ENCODE measurements around the gene MSANTD2.

The MSANTD2 gene
- 9.4 to 31.6 (median 15.6) reads per million in 9 experiments for total RNA-seq

DNA sequence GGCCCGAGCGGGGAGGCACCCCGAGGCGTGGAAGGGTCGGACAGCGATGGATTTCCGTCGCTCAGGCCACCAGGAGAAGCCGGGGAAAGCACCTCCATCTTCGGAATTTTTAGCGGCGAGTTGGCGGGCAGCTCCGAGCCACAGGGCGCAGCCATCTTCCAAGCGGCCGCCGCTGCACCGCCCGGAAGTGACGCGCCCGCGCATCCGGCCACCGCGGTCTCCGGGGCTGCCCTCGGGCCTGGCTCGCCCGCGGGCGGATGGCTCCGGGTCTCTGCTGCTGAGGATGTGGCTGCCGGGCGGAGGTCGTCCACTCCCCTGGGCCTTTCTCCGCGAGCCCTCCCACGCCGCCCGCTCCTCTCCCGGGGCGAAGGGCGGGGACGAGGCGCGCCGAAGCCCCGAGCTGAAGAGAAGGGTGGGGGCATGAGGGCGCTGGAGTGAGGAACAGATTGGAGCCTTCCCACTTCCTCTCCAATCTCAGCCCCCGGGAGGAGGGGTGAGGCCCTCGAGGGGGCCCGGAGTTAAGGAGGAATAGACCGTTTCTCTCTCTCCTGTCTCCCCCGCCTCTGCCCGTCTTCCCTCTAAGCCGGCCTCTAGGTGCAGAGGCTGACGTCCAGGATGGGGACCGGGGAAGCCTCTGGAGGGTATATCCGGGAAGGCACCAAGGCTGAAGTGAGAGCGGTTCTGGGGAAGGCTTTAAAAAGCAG, at the start of gene MSANTD2:
Gene MSANTD2 (minus strand): TSS at position 181 of the 704 bp plus-strand sequence. CDS start 26 bp downstream, at position 155.
- Mint-ChIP-seq H3K4me3 (peak within 1 kb of the TSS; percentile 91 to 93), H3K27me3 (no peaks in the 10 kb centered on the region), H3K4me1 (ENCODE audit: low read depth in 2 of 2) (peaks cover 13 to 21% of the 10 kb centered on the region in 2 donors), H3K27ac (peak within 1 kb of the TSS; percentile 96), H3K36me3 (ENCODE audit: insufficient read depth) (peaks cover 8% of the 10 kb centered on the region), H3K9me3 (no peaks in the 10 kb centered on the region)
- peak; percentile 88 for ATAC-seq (replicated peaks)
- peak; percentile 76 to 81 (median 76) for DNase-seq

DNA sequence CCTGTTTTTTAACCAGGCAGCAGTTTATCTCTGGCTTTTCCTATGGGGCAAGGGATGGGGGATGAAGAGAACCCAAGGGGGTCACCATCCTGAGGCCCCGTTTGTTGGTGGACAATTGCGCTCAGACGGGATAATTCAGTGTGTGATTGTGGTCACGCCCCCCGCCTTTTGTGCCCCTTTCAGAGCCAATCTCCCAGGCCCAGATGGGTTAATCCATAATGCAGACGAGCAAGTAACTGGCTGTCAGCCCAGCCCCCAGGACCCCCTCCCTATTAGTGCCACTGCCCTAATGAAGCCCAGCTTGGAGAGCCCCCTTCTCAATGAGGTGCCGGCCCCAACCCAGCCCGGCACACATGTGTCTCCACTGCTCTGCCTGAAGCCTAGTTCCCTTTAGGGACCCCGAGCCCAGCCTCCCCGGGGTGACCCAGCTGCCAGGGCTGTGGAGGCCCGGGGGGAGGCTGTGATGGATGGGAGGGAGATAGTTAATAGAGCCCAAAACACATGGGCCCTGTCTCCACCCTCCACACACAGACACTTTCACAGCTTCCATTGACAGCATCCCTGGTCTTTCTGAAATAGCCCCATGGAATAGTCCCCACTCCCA, 46.0 kb upstream of the MSANTD2 start:
- H3K4me3 Mint-ChIP-seq: no peak overlapping the region
- H3K27ac Mint-ChIP-seq: no peak overlapping the region
- H3K4me1 Mint-ChIP-seq (ENCODE audit: low read depth in 2 of 2): no peaks in the 10 kb centered on the region
- H3K9me3 Mint-ChIP-seq: no peaks in the 10 kb centered on the region
- DNase-seq (no peak), ATAC-seq (replicated peaks) (no peak)
- H3K27me3 Mint-ChIP-seq: peaks cover 92 to 96% of the 10 kb centered on the region in 2 donors
- peaks cover 3% of the 10 kb centered on the region for H3K36me3 Mint-ChIP-seq (ENCODE audit: insufficient read depth)

DNA sequence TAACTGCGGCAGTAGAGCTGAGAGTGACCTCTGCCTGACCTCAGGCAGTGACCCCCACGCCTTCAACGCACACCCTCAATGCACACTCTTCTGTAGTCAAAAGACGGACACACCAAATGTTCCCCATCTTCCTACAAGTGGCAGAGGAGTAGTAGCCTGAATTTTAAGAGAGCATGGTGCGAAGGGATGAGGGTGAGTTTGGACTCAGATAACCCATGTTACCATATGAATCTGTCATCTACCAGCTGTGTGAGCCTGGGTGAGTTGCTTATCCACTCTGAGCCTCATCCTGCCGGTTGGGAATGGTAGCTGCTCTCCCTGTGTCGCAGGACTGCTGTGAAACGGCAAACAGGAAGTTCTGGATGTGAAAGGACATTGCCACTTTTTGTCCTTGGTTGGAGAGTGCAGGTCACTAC, 44.5 kb upstream of the MSANTD2 start:
- H3K27ac Mint-ChIP-seq: no peak overlapping the region
- H3K9me3 Mint-ChIP-seq: no peaks in the 10 kb centered on the region
- ATAC-seq (replicated peaks): no peak
- no peak overlapping the region for H3K4me3 Mint-ChIP-seq
- no peak for DNase-seq
- peaks cover 97 to 98% of the 10 kb centered on the region in 2 donors for H3K27me3 Mint-ChIP-seq
- H3K36me3 Mint-ChIP-seq (ENCODE audit: insufficient read depth): peaks cover 3% of the 10 kb centered on the region
- H3K4me1 Mint-ChIP-seq (ENCODE audit: low read depth in 2 of 2): peaks cover 4 to 5% of the 10 kb centered on the region in 2 donors

DNA sequence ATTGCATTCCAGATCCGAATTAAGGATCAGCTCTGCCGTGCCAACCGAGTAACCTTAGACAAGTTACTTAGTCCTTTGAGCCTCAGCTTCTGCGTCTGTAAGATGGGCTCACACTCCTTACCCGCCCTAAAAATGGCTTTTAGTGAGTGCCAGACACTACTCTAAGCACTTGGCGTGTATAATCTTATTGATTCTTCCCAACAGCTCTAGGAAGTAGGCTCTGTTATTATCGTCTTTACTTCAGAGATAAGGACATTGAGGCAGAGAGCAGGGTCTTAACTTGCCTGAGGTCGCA, 43.4 kb upstream of the MSANTD2 start:
- Mint-ChIP-seq H3K36me3 (ENCODE audit: insufficient read depth) (peaks cover 3% of the 10 kb centered on the region), H3K27ac (no peak overlapping the region), H3K4me3 (no peak overlapping the region), H3K27me3 (peaks cover 92 to 98% of the 10 kb centered on the region in 2 donors), H3K4me1 (ENCODE audit: low read depth in 2 of 2) (peaks cover 4 to 5% of the 10 kb centered on the region in 2 donors), H3K9me3 (no peaks in the 10 kb centered on the region)
- DNase-seq (no peak), ATAC-seq (replicated peaks) (no peak)

DNA sequence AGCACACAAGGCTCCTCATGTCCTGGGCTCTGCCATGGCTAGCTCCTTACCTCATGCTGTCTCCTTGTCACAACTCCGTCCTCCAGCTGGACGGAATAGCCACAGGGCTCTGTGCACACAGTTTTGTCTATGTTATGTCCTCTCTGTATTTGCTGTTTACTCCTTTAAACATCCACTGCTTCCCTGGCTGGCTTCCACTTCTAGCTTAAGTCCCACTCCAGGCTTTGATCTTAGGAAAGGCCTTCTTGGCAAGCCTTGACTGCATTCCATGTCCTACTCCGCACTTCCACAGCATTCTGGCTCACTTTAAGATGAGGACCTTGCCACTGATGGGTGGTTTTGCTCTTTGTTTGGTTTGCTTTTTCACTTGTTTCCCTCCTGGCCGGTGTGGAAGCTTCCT, 42.1 kb upstream of the MSANTD2 start:
- Mint-ChIP-seq H3K36me3 (ENCODE audit: insufficient read depth) (peaks cover 3% of the 10 kb centered on the region), H3K27me3 (peaks cover 87 to 98% of the 10 kb centered on the region in 2 donors), H3K9me3 (no peaks in the 10 kb centered on the region), H3K4me1 (ENCODE audit: low read depth in 2 of 2) (peaks cover 4 to 5% of the 10 kb centered on the region in 2 donors), H3K27ac (no peak overlapping the region), H3K4me3 (no peak overlapping the region)
- no peak for DNase-seq
- ATAC-seq (replicated peaks): no peak

DNA sequence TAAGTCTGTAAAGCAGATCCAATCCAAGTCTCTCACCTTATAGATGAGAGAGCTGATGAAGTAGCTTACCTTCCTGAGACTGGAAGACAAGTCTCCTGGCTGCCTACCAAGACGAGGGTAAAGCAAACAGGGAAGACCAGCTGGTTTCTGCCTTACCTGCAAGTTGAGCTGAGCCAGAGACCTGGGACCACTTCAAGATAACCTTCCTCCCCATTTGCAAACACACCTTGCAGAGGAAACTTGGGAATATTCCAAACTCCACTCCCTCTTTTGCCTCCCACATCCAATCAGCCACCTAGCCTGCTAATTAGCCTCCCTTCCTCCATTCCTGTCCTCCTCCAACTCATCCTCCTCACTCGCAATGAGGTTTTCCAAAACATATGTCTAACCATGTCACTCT, 41.6 kb upstream of the MSANTD2 start:
- peaks cover 3% of the 10 kb centered on the region for H3K36me3 Mint-ChIP-seq (ENCODE audit: insufficient read depth)
- no peak overlapping the region for H3K4me3 Mint-ChIP-seq
- no peak for DNase-seq
- H3K27me3 Mint-ChIP-seq: peaks cover 82 to 98% of the 10 kb centered on the region in 2 donors
- no peak for ATAC-seq (replicated peaks)
- H3K4me1 Mint-ChIP-seq (ENCODE audit: low read depth in 2 of 2): peaks cover 8% of the 10 kb centered on the region in 2 donors
- H3K27ac Mint-ChIP-seq: no peak overlapping the region
- H3K9me3 Mint-ChIP-seq: no peaks in the 10 kb centered on the region

DNA sequence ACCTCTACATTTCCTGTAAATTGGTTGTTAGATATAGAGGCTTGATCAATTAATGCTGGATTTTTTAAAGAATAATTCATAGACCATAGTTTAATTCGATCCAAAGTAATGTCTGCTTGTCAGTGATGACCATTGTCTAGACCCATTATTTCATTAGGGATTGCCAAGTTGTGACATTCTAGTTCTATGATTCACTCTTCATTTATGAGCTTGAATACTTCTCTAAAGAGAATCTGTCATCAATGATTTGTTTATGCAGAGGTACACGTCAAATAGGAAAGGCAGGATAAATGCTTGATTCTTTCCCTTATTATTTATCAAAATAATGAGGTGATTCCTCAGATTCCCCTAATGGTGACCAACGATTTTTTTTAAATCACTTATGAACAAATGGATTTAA, 41.0 kb upstream of the MSANTD2 start:
- Mint-ChIP-seq H3K4me1 (ENCODE audit: low read depth in 2 of 2) (peaks cover 12 to 13% of the 10 kb centered on the region in 2 donors), H3K36me3 (ENCODE audit: insufficient read depth) (peaks cover 3% of the 10 kb centered on the region), H3K27me3 (peaks cover 76 to 97% of the 10 kb centered on the region in 2 donors), H3K9me3 (no peaks in the 10 kb centered on the region), H3K27ac (no peak overlapping the region), H3K4me3 (no peak overlapping the region)
- DNase-seq: no peak
- ATAC-seq (replicated peaks): no peak

DNA sequence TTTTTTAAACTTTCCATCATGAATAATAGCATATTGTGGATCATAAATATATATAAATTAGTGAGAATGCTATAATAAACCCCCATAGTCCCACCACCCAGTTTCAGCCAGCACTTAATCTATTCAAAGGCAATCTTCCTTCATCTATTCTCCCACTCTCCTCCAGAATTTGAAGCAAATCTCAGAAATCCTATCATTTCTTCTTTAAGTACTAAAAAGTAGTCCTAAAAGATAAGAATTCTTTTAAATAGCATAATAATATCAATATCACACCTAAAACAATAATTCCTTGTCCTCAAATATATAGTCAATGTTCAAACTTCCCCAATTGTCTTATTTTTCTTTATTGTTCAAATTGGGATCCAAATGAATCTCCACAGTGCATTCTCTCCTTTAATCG, 40.5 kb upstream of the MSANTD2 start:
- peak overlapping the region in 1 of 2 donors; percentile 54 for H3K4me3 Mint-ChIP-seq

DNA sequence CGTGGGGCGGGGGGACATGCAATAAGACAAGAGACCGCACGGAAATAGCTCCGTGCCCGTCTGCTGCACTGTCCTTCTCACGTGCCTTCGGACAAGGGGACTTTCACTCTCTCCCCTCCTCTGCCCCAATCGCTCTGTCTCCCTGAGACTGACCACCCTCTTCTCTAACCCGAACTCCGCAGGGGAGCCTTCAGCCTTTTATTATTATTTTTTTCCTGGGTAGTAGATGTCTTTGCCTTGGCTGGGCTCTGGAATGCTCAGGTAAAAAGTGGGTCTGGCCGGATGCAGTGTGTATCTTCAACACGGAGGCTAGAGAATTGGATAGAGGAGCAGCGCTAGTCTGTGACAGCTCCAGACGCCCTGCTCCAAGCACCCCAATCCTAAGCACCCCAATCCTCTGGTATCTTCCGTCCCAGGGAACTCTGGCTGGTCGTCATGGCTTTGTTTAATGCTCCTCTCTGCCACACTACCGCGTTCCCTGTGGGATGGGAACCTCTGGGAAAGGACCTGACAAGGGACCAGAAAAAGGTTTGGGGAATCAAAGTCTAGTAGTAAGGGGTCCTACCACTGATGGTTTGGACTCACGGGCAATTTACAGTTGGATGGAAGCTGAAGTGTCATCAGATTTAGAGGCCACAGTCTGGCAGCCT, 39.9 kb upstream of the MSANTD2 start:
- H3K4me3 Mint-ChIP-seq: peak overlapping the region; percentile 54 to 65
- H3K36me3 Mint-ChIP-seq (ENCODE audit: insufficient read depth): peaks cover 3% of the 10 kb centered on the region
- peaks cover 14 to 15% of the 10 kb centered on the region in 2 donors for H3K4me1 Mint-ChIP-seq (ENCODE audit: low read depth in 2 of 2)
- DNase-seq (no peak), ATAC-seq (replicated peaks) (no peak)
- H3K9me3 Mint-ChIP-seq: no peaks in the 10 kb centered on the region
- peaks cover 69 to 97% of the 10 kb centered on the region in 2 donors for H3K27me3 Mint-ChIP-seq
- no peak overlapping the region for H3K27ac Mint-ChIP-seq

More for the DNA sequence above, 40.5 kb upstream of the MSANTD2 start:
- no peak overlapping the region for H3K27ac Mint-ChIP-seq
- ATAC-seq (replicated peaks): no peak
- peaks cover 14 to 15% of the 10 kb centered on the region in 2 donors for H3K4me1 Mint-ChIP-seq (ENCODE audit: low read depth in 2 of 2)
- DNase-seq: no peak
- peaks cover 71 to 97% of the 10 kb centered on the region in 2 donors for H3K27me3 Mint-ChIP-seq
- H3K36me3 Mint-ChIP-seq (ENCODE audit: insufficient read depth): peaks cover 3% of the 10 kb centered on the region
- H3K9me3 Mint-ChIP-seq: no peaks in the 10 kb centered on the region

DNA sequence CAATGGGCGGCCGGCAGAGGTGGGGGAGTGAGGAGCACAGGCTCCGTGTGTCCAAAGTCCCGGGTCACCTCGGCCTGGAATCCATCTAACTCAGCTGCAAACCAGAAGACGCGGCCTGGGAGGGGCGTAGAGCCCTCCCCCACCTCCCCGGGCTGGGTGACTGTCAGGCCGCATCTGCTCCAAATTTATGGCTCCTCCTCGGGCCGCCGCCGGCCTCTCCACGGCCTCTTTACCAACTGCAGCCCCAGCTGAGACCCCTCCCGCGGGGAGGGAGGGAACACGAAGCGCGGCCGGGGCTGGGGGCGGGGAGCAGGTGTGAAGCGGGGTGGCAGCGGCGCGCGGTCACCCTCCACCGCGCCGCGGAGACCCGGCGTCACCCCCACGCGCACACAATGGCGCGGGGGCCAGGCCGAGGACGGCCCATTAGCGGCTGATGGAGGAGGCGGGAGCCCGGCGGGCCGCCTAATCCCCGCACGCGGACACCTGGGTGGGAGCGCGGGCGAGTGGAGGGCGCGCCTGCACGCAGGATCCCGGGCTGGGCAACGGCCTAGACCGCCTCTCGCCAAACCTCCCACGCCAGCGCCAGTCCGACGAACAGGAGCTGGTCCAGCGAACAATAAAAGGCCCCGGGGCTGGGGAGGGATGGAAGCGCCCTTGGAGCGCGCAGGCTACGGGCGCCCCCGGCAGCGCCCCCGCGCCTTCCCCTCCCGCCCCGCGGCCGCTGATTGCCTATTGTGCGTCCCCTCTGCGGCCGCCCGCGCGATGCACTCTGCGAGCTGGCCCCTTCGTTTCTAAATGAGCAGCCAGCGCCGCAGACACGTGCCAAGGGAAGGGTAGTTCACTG, 39.1 kb upstream of the MSANTD2 start:
- no peak for DNase-seq
- Mint-ChIP-seq H3K9me3 (no peaks in the 10 kb centered on the region), H3K4me1 (ENCODE audit: low read depth in 2 of 2) (peaks cover 14 to 15% of the 10 kb centered on the region in 2 donors), H3K27ac (no peak overlapping the region), H3K4me3 (peak overlapping the region; percentile 54 to 65), H3K27me3 (peaks cover 62 to 93% of the 10 kb centered on the region in 2 donors), H3K36me3 (ENCODE audit: insufficient read depth) (peaks cover 3% of the 10 kb centered on the region)
- peak; percentile 14 for ATAC-seq (replicated peaks)

DNA sequence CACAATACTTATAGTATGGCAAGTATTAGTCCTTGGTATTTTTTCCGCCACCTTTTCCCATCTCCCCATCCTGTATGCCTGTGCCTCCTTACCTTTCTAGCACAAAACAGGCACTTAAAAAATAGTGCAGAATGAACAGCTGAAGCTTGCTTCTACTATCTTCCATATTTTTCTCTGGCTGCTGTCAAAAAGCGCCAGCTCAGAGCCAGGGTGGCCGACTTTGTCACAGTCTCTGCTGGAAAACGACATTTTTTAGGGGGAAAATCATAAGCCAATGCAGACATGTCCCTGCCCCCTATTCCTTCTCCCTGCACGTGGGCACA, 38.6 kb upstream of the MSANTD2 start:
- Mint-ChIP-seq H3K4me1 (ENCODE audit: low read depth in 2 of 2) (peaks cover 14 to 15% of the 10 kb centered on the region in 2 donors), H3K9me3 (no peaks in the 10 kb centered on the region), H3K4me3 (no peak overlapping the region), H3K36me3 (ENCODE audit: insufficient read depth) (peaks cover 3% of the 10 kb centered on the region), H3K27me3 (peaks cover 57 to 93% of the 10 kb centered on the region in 2 donors), H3K27ac (no peak overlapping the region)
- ATAC-seq (replicated peaks) (no peak), DNase-seq (no peak)

DNA sequence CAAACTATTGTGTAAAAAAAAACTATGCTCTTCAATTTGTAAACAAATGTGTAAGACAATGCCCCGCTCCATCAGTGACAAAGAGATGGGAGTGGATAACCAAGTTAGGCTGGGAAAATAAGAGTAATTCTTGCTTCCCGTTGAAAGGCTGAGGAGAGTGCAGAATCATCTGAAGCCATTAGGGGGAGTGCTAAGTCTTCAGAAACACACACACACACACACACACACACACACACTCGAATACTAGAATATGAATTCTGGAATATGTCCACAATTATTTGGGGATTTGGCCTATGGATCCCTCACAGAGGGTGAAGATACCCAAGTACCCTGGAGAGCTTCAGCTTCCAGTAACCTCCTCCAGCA, 37.3 kb upstream of the MSANTD2 start:
- no peak for ATAC-seq (replicated peaks)

DNA sequence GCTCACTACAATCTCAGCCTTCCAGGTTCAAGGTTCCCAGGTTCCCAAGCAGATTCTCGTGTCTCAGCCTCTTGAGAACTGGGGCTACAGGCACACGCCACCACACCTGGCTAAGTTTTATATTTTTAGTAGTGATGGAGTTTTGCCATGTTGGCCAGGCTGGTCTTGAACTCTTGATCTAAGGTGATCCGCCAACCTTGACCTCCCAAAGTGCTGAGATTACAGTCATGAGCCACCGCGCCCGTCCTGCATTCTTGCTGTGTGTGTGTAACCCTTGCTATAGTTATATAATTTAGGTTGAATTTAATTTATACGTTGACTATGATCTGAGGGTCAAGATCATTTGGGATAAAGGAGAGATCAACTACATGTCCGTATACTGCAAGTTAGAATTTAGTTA, 35.7 kb upstream of the MSANTD2 start:
- Mint-ChIP-seq H3K4me1 (ENCODE audit: low read depth in 2 of 2) (peaks cover 14 to 15% of the 10 kb centered on the region in 2 donors), H3K4me3 (peak overlapping the region; percentile 79 to 85), H3K9me3 (no peaks in the 10 kb centered on the region), H3K27ac (no peak overlapping the region), H3K36me3 (ENCODE audit: insufficient read depth) (no peaks in the 10 kb centered on the region), H3K27me3 (peaks cover 46 to 83% of the 10 kb centered on the region in 2 donors)
- DNase-seq (no peak), ATAC-seq (replicated peaks) (no peak)

More for the DNA sequence above, 37.3 kb upstream of the MSANTD2 start:
- H3K27me3 Mint-ChIP-seq: peaks cover 52 to 93% of the 10 kb centered on the region in 2 donors
- H3K9me3 Mint-ChIP-seq: no peaks in the 10 kb centered on the region
- DNase-seq: no peak
- peaks cover 14 to 15% of the 10 kb centered on the region in 2 donors for H3K4me1 Mint-ChIP-seq (ENCODE audit: low read depth in 2 of 2)
- H3K27ac Mint-ChIP-seq: no peak overlapping the region
- no peaks in the 10 kb centered on the region for H3K36me3 Mint-ChIP-seq (ENCODE audit: insufficient read depth)
- H3K4me3 Mint-ChIP-seq: no peak overlapping the region
